Femur (tissue), 1 donor: ENCODE data around the gene ACTR1B.
"Not testable (repeated sequence)": the region's sequence is repeated elsewhere in the genome, so short reads cannot be mapped to it uniquely, and the experiment has no call there.

Experiments used
- DNase-seq: peaks from one replicate; pipeline ENCODE4 v3.0.0-alpha.2; 2017

ACTR1B gene

DNA sequence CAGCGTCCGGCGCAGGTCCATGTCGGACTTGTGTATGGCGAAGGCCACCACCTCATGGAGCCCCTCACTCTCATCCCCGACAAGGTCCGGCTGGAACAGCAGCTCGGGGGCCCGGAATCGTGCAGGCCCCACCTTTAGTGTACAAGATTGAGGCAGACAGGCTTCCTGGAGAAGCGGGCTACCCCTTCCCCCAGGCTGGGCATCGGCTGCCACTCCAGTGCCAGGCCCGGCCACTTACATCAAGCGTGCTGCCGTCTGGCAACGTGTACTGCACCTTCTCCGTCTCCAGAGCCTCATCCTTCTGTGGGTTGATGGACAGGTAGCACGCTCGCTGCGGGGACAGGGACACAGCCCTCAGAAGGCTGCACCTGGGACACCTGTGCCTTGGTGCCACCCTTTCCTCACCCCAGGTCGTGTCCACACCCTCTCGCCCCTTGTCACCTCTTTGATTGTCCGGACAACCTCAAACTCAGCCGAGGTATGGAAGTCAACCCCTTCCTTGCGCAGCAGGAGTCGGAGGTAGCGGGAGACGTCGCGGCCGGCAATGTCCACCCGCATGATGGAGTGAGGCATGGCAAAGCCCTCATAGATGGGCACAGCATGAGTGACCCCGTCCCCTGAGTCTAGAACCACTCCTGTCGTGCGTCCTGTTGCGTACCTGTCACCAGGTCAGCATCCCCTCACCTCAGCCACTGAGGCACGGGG is 5.7 kb downstream of the ACTR1B start:
- no peak for DNase-seq

DNA sequence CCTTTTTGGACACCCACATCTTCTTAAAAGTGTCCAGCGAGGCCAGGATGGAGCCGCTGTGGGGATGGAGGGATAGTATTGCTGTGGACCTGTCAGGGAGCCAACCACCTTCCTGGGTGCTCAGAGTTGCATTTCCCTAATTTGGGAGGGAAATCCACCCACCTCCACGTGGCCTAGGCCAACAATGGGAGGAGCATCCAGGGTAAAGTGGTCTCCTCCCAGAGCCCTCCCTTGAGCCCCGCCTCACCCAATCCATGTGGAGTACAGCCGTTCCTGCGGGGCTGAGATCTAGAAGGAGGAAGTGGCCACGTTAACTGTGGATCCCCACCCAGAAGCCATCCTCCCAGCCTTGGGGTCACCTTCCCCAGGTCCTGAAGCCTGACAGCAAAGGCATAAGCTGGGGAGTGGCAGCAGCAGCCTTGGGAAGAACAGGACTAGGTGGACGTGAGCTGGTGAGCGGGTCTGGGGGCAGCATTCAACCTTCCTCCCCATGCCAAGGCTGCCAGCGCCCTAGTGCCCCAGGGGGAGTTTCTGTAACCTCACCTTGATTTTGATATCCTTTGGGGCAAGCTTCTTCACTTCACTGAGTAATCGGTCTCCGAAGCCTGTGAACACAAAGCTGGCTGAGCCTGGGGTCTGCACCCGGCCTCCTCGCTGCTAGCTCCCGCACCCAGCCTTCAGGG is 6.8 kb downstream of the ACTR1B start:
- DNase-seq = no peak

DNA sequence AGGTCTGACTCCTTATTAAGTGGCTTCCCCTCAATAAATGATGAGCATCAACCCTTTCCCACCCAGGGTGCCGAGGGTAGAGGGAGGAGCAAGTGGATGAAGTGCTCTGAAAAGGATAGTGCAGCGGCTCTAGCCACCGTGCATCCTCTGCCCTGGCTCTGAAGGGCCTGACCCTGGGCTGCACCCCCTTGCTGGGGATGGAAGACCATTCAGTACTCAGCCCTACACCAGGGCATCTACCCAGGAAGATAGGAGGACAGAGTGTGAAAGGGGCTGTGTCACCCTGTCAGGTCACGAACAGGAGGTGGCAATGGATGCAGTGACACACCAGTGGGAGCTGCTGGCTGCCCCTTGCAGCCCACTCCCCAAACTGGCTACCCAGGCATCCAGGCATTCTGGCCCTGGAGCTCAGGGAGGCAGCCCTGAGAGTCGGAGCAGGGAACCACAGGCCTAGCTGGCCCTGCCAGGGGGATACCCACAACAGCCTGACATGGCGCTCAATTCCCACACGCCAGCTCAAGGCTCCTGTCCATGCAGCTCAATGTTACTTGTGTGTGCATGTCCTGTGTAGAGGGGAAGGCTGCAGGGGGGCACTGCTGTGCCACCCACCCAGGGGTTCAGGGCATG is 7.6 kb downstream of the ACTR1B start:
- DNase-seq = no peak

DNA sequence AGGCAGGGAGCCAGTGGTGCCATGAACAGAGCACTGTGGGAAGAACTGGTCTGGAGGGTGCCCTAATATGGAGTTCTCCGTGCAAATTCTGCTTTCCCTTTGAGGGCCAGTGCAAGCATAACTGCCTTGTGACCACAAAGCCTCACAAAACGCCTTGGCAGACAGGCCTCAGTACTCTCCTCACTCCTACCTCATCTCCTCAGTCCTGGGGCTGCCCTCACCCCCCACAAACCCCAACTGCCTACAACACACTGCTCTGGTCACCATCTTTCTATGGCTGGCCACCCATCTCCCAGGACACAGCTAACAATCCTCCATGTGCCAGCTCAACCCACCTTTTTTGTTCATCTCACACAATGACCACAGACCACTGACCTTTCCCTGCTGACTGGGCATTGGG is 9.1 kb downstream of the ACTR1B start:
- DNase-seq = no peak

DNA sequence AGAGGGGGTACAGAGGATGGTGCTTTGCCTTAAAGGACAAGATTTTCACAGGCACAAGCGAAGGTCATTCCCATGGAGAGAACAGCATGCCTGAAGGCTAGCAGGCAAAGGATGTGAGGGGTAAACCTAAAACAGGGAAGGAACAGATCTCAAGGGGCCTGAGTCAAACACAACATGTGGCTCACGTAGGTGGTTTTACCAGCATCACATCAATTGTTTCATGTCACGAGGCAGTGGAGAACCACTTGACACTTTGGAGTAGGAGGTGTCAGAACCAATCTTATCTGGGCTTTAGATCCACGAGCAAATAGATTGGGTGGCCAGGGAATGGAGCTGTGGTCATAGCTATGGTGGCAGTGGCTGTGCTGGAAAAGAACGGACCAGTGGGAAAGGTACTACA is 9.5 kb downstream of the ACTR1B start:
- DNase-seq = no peak

DNA sequence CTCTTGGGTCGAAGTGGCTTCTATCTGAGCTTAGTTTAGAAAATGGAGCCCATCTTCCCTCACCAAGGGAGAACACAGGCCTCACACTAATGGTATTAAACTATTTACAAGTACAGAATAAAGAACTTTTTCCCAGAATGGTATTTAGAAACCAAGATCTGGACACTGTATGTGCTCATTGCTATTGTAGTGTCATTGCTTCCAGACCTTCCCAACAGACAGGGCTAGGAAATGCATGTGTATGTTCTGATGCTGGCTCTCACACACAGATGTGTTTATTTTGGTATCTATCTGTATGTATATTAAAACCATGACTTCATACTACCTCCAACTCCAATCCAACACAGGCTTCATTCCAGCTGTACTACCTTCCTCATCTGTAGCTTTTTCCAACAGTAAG is 10.0 kb downstream of the ACTR1B start:
- no peak for DNase-seq

DNA sequence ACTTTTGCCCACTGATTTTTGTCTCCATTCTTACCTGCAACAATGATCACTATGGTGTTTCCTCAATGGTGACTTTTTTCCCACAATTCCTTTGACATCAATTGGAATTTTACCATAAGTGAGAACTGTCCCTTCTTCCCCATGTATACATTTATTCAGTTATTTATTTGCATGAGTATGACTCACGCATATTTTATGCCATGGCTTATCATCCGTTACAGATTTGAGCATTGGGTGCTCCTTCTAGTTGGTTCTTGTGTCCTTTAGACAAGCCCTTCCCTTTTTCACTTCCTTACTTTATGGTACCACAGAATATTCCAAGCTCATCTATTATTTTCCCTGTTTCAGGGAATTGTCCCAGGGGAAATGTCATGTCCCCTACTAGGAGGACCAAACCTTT is 10.4 kb downstream of the ACTR1B start:
- no peak for DNase-seq

DNA sequence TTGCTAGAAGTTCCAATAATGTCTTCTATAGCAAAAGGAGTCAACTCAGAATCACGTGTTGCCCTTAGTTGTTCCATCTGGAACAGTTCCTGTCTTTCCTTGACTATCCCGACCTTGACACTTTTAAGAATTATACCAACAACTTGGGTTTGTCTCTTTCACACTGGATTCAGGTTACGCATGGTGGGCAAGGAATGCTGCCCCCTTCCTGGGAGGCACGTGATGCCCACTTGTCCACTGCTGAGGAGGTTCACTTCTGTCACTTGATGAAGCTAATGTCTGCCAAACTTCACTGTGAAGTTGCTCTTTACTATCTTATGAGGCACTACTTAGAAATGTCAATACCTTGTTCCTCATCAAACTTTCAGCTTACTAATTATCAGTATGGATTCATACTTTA is 12.7 kb downstream of the ACTR1B start:
- no peak for DNase-seq

DNA sequence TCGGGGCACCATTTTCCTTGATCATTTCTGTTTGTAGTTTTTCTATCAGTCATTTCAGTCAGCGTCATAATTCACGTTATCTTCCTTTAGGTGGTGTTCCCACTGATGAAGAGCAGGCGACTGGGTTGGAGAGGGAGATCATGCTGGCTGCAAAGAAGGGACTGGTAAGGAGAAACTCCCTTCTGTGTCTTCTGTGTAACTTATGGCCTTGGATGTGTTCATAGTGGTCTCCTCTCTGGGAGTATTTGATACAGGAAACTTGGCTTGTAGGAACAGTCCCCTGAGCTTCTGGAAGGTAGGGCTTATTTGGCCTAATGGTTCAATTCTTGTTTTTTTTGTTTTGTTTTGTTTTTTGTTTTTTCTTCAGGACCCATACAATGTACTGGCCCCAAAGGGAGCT is 16.9 kb downstream of the ACTR1B start:
- DNase-seq = no peak

DNA sequence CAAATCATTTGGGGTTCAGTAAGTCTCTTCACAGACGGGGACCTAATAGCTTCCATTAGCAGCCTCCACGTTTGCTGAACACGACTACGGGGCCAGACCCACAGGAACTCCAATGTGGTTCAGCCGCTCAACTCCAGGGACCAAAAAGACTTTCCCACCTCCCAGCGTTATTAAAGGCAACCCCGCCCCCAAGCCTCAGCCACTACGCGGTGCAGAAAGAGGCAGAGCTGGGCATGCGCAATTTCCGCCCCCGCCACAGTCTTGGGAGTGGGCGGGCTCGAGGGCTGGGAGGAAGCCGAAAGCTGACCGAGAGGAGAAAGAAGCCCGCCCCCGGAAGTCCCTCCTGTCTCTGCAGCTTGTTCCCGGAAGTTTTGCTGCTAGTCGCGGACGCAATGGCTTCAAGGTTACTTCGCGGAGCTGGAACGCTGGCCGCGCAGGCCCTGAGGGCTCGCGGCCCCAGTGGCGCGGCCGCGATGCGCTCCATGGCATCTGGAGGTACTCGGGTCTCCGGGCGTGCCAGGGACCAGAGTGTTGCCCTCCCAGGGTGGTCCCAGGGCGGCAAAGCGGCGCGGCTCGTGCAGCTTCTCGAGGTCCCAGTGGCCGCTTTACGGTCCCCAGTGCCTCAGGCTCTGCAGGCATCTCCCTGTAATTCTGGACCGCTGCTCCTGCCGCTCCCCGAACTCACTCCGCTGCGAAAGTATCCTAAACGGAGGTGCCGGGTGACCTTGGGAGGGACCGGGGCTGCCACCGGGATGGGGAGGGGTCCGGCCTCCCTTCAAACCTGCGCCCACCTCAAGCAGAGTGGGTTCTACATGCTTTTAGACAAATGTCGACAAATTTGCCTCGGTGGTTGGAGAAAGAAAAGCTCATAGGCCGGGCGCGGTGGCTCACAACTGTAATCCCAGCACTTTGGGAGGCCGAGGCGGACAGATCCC is 17.9 kb downstream of the ACTR1B start, which contains the start of gene COX5B:
TSS of gene COX5B (plus strand) at position 368 of the 935 bp plus-strand sequence. CDS start at position 393, 25 bp downstream.
- peak; percentile 99 for DNase-seq

DNA sequence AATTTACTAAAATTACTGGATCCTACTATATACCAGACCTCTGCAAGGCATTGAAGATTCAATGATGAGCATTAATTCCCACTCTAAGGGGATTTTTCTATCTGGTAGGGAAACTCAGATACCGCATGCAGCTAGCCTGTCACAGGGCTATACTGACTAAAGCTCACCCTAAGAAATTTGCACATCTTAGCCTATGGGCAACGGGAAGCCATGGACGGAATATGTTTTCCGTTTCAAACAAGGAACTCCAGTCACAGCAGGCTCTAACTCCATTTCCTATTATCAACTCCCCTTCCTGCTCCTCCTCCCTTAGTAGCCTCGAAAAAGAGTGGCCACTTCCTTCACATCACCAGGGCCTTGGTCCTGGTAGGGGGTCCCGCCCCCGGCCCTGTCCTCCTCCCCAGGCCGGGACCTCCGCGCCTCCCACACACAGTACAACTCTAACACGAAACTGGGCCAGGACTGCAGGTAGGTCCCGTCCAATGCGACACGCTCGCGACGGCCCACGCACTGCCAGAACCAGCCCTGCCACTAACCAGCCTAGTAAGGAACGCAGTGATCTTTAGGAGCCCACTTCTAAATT is 18.6 kb downstream of the ACTR1B start:
- DNase-seq = no peak

DNA sequence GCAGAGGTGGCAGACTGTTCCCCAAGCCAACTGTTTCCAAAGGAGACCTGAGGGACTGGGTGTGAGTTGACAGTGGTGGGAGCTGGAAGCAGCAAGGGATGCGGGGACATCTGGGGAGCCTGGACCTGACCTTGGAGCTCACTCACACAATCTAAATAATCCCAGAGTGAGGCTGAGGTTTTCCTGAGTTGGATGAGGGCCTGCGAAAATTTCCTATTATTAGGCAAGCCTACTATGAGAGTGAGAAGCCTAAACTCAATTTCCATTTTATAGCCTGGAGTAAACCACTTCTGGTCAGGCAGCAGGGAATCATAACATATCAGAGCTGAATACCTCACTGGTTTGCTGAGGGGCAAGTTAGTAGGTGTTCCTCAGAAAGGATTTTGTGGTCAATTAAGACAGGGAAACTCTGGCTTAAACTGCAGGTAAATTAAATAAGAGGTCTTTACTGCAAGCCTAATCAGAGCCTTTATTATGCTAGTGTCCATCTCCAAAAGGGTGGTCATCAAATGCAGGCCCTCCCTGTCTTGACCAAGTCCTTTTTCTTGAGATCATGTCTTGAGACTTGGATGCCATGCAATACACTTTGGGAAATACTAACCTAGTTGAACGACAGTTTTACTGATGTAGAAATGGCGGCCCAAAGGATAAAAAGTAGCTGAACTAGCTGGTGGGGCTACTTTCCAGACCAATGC is 19.7 kb downstream of the ACTR1B start:
- no peak for DNase-seq

DNA sequence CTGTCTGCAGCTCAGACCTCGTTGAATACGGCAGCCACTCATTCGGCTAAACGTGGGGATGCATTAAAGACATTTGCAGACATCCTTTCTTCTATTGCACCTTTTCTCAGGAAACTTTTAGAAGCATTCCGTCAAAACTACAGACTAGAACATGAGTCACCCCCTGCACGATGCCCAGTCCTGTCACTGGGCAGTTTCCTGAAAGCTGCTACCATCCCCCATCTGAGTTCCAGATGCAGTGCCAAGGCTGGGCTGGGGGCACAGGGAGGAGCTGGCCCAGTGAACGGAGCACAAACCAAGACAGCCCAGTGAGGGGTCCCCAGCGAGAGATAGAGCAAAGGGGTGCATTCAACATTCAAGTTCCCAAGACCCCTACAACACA is 37.8 kb downstream of the ACTR1B start:
- DNase-seq = not testable (repeated sequence)

DNA sequence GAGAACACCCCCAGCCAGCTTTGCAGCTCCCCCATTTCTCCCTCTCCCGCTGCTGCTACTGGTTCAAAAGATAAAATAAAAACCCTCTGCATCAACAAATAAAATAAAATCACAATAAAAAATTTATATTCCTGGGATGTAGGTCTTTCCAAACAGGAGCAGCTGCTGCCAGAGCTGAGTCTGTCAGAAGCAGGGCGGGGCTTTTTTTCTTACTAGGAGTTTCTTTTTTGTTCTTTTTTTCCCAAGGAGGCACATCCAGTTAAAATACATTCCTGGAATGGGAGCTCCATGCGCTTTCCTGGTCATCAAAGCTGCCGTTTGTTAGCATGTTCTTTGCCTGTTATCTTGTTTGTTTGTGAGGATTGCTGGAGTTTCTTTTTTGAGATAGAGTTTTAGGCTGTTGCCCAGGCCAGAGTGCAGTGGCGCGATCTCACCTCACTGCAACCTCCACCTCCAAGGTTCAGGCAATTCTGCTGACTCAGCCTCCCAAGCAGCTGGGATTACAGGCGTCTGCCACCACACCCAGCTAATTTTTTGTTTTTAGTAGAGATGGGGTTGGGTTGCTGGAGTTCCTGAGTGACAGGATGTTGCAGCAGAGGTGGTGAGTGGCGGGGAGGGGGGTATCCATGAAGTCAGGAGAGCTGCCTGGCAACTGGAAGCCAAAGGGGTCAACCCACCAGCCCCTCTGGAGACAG is 38.3 kb downstream of the ACTR1B start:
- not testable (repeated sequence) for DNase-seq

DNA sequence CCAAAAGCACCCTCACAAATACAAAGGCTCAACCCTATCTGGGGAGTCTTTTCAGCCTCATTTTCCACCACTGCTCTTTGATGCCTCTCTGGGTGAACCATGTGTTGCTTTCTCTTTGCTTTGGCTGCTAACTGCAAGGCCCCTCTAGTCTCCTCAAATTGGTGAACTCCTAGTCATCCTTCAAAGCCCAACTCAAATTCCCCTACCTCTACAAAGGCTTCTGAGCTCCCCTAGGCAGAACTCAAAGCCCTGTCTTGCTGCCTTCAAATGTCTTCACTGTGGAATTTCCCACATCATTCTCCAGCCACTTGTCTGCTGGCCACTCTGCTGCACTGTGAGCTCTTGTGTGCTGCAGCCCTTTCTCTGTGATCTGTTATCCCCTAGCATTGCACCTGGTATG is 40.9 kb downstream of the ACTR1B start:
- DNase-seq = not testable (repeated sequence)

DNA sequence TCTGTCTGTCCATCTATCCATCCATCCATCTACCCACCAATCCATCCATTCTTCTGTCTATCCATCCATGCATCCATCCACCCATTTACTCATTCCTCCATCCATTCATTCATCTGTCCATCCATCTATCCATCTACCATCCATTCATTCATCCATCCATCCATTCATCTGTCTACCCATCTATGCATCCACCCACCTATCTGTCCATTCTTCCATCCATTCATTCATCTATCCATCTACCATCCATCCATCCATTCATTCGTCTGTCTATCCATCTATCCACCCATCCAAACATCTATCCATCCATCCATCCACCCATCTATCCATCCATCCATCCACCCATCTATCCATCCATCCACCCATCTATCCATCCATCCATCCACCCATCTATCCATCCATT is 43.4 kb downstream of the ACTR1B start:
- DNase-seq = not testable (repeated sequence)

DNA sequence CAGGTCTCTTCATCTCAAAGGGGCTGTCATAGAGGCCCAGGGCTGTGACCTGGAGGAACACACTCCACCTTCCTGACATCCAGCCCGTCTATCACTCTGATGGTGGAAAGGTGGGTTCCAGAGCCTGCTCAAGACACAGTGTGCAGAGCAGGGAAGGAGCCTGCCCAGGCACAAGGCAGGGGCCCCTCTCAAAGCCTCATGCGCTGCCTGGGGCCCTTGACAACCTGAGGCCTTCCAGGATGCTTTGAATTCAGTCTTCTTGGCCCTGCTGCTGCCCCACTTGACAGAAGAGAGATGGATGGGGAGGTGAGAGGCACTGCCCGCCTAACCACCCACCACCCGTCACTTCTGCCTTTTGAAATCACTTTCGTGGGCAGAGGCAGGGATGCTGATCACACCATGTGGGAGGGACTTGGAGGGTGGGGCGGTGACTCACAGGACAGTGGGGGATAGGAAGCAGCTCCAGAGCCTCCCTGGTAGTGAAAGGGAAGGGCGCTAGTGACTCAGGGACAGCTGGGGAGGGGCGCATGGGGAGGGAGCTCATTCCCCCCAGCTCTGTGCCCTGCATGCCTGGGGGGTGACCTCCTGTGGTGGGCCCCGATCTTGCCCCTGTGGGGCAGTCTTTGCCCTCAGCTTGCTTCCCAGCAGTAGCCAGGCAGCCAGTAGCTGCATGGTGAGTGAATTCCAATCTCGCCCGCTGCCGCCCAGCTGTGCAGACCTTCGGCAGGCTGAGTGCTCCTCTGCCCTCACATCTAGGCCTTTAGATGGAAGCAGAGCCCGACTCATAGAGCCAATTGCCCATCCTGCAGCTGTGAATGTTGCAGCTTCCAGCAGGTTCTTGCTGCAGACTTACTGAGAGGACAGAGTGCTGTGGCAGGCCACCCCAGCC is 44.7 kb downstream of the ACTR1B start:
- DNase-seq = not testable (repeated sequence)

DNA sequence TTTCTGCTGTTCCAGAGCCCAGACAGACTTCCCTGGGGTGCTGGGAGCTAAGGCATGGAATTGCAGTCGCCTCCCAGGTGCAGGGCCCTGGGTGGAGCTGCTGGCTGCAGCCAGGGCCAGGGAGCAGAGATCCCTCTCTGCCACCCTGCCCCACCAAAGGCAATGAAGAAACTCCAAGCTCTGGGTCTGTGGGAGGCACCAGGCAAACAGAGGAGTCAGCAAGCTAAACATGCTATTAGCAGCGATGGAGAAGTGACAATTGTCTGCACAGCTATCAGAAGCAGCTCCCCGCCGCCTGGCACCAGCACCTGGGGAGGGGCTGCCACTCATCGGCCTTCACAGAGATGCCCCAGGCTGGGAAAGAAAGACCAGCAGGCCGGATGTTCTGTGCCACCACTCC is 45.9 kb downstream of the ACTR1B start:
- DNase-seq = no peak

DNA sequence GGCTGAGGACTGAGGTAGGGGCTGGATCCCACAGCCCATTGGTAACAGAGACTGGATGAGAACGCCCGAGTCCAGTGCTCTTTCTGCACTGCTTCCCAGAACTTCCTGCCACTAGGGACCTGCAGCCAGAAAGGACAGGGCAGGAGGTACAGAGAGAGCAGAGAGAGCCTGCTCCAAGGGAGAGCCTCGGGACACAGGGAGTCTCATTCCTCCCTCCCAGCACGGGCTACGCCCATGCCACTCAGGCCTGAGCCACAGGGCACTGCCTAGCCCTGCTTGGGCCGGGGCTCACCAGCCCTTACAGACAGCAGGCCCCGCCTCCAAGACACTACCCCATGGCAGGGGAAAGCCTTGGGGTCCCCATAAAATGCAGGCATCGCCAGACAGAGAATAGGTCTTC is 48.1 kb downstream of the ACTR1B start:
- DNase-seq = not testable (repeated sequence)

DNA sequence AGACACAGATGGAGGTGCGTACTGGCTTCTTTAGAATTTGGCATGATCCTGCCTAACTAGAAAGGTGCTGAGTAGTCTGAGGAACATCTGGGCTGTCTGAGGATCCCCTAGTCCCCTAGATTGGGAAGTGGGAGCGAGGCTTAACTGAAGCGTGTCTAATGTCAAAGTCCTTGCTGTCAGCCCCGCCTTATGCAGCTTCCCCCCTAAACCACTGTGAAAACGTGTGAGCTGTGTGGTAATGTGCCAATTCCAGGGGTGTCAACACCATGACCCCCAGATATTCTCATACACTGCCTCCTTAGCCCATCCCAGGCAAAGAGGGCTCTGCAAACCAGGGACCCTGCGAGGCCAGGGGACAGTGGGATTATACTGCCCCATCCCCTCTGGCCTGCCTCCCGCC is 51.9 kb downstream of the ACTR1B start:
- not testable (repeated sequence) for DNase-seq
